Mesothelial cell of epicardium (in vitro differentiated cells): ENCODE measurements around the gene TRAPPC10. TPM values are rescaled to one million over a fixed set of nuclear protein-coding genes. Genes with fewer than 3 reads are reported as not detected.
A peak's percentile ranks its signal among the peaks of the same experiment; 100 is the strongest.

Source experiments
- DNase-seq, 2 experiments: peaks; one replicate each; pipeline ENCODE4 v3.0.0; 2021; ENCODE audit warnings: low spot score in 2 of 2; ENCODE audit not compliant: unreplicated experiment in 2 of 2
- H3K27ac Mint-ChIP-seq: 2 replicates; pipeline ENCODE4 v1.8.0; 2021; ENCODE audit warnings: mixed read lengths
- H3K27me3 Mint-ChIP-seq: 2 replicates; pipeline ENCODE4 v1.8.0; 2021; ENCODE audit warnings: low read depth, mixed read lengths
- H3K36me3 Mint-ChIP-seq: 2 replicates; pipeline ENCODE4 v1.8.0; 2021; ENCODE audit warnings: mixed read lengths
- H3K4me1 Mint-ChIP-seq: 2 replicates; pipeline ENCODE4 v1.8.0; 2021; ENCODE audit warnings: mixed read lengths
- H3K4me3 Mint-ChIP-seq: 2 replicates; pipeline ENCODE4 v1.8.0; 2021; ENCODE audit warnings: mild to moderate bottlenecking, moderate library complexity, mixed read lengths
- H3K9me3 Mint-ChIP-seq: 2 replicates; pipeline ENCODE4 v1.8.0; 2021; ENCODE audit warnings: mixed read lengths
- CTCF ChIP-seq: fragments of 200-600 bp; sonication (generic); IDR thresholded peaks from one replicate; pipeline ENCODE4 v1.5.0; 2021; ENCODE audit warnings: antibody characterized with exemption; ENCODE audit not compliant: unreplicated experiment
- total RNA-seq: library from RNA; stranded (reverse); gene quantifications from 3 replicates; pipeline ENCODE4 v1.2.1, GENCODE V29; 2021

TRAPPC10 gene
- total RNA-seq, 1 donor from 2014 or later = 34.5 TPM

- H3K36me3 Mint-ChIP-seq = peaks cover 32% of the 10 kb centered on the region
- no peaks in the 10 kb centered on the region for H3K9me3 Mint-ChIP-seq
- no peak overlapping the region for H3K4me3 Mint-ChIP-seq
- peak in 1 of 2 experiments; percentile 21 for DNase-seq
- H3K27me3 Mint-ChIP-seq = no peaks in the 10 kb centered on the region
- H3K4me1 Mint-ChIP-seq = peaks cover 23% of the 10 kb centered on the region
- no peak overlapping the region for H3K27ac Mint-ChIP-seq
- no peak for TF ChIP-seq CTCF
These were observed 75.6 kb downstream of the TRAPPC10 start for GRCh38 chr21:44087426-44088400.

- H3K9me3 Mint-ChIP-seq = no peaks in the 10 kb centered on the region
- H3K27me3 Mint-ChIP-seq = no peaks in the 10 kb centered on the region
- H3K27ac Mint-ChIP-seq = no peak overlapping the region
- H3K36me3 Mint-ChIP-seq = peaks cover 28% of the 10 kb centered on the region
- DNase-seq = peak in 1 of 2 experiments; percentile 17
- TF ChIP-seq CTCF = no peak
- peaks cover 16% of the 10 kb centered on the region for H3K4me1 Mint-ChIP-seq
- H3K4me3 Mint-ChIP-seq = no peak overlapping the region
These were observed 76.3 kb downstream of the TRAPPC10 start for GRCh38 chr21:44088401-44088780.

GRCh38 chr21:44089001-44089911 is 77.1 kb downstream of the TRAPPC10 start:
- TF ChIP-seq CTCF = no peak
- Mint-ChIP-seq H3K4me1 (peaks cover 9% of the 10 kb centered on the region), H3K36me3 (peaks cover 34% of the 10 kb centered on the region), H3K27ac (no peak overlapping the region), H3K4me3 (no peak overlapping the region), H3K9me3 (no peaks in the 10 kb centered on the region), H3K27me3 (no peaks in the 10 kb centered on the region)
- peak in 1 of 2 experiments; percentile 34 for DNase-seq

GRCh38 chr21:44090325-44090724 is 78.2 kb downstream of the TRAPPC10 start:
- TF ChIP-seq CTCF = no peak
- no peak overlapping the region for H3K27ac Mint-ChIP-seq
- H3K9me3 Mint-ChIP-seq = no peaks in the 10 kb centered on the region
- no peak overlapping the region for H3K4me3 Mint-ChIP-seq
- H3K4me1 Mint-ChIP-seq = peaks cover 5% of the 10 kb centered on the region
- peak in 1 of 2 experiments; percentile 5 for DNase-seq
- H3K27me3 Mint-ChIP-seq = no peaks in the 10 kb centered on the region
- peaks cover 33% of the 10 kb centered on the region for H3K36me3 Mint-ChIP-seq

GRCh38 chr21:44092211-44092610 is 80.1 kb downstream of the TRAPPC10 start:
- Mint-ChIP-seq H3K4me1 (peaks cover 5% of the 10 kb centered on the region), H3K27ac (peak overlapping the region; percentile 43), H3K36me3 (peaks cover 30% of the 10 kb centered on the region), H3K27me3 (no peaks in the 10 kb centered on the region), H3K4me3 (no peak overlapping the region), H3K9me3 (no peaks in the 10 kb centered on the region)
- peak in 1 of 2 experiments; percentile 33 for DNase-seq
- TF ChIP-seq CTCF = no peak
